PC-3 (cell line): ENCODE data around the gene GPR78. TPM values are rescaled to one million over a fixed set of nuclear protein-coding genes. Genes with fewer than 3 reads are reported as not detected.

Experiments used
- ATAC-seq: fragments of 200-7000 bp; cut with Tn5 transposase; 2 replicates; pipeline ENCODE4 v1.9.1; 2020; ENCODE audit warnings: mild to moderate bottlenecking, moderate library complexity
- BruUV-seq: library from RNA; stranded (reverse); fragments of 400-500 nt; replicated peaks from 2 replicates; lab custom pipeline; 2021; lab: Mats Ljungman, UMichigan
- CTCF ChIA-PET: fragments of 300-600 bp; sonication (Branson Sonifier 250); formaldehyde crosslinking; loops from one replicate; lab custom pipeline; 2022; ENCODE audit warnings: antibody characterized with exemption; lab: Charles Lee
- POLR2A ChIA-PET: fragments of 300-600 bp; sonication (Branson Sonifier 250); formaldehyde crosslinking; loops from one replicate; lab custom pipeline; 2022; ENCODE audit warnings: antibody characterized with exemption; ENCODE audit not compliant: unreplicated experiment; lab: Charles Lee
- DNase-seq: peaks from one replicate; pipeline ENCODE4 v3.0.0-alpha.2; 2015
- H2AFZ ChIP-seq: fragments of 300-600 bp; sonication (generic); 2 replicates; pipeline ENCODE4 v1.6.0; 2016; ENCODE audit warnings: antibody characterized with exemption, low read length
- H3F3A ChIP-seq: fragments of 300-600 bp; sonication (generic); one replicate; pipeline ENCODE4 v1.6.0; 2017; ENCODE audit warnings: antibody characterized with exemption, low read length, control low read depth, mild to moderate bottlenecking; ENCODE audit not compliant: unreplicated experiment
- H3K27ac ChIP-seq: fragments of 300-600 bp; sonication (generic); 2 replicates; pipeline ENCODE4 v1.5.1; 2016; ENCODE audit warnings: mild to moderate bottlenecking, low read length
- H3K27me3 ChIP-seq: fragments of 300-600 bp; sonication (generic); 2 replicates; pipeline ENCODE4 v1.6.1; 2016; ENCODE audit warnings: low read length, mixed read lengths
- H3K36me3 ChIP-seq: fragments of 300-600 bp; sonication (generic); 2 replicates; pipeline ENCODE4 v1.6.1; 2016; ENCODE audit warnings: low read depth, mixed run types, low read length, mixed read lengths
- H3K4me1 ChIP-seq: fragments of 300-600 bp; sonication (generic); 2 replicates; pipeline ENCODE4 v1.5.1; 2016; ENCODE audit warnings: low read length; ENCODE audit not compliant: insufficient read depth
- H3K4me2 ChIP-seq: fragments of 300-600 bp; sonication (generic); 2 replicates; pipeline ENCODE4 v1.6.0; 2016; ENCODE audit warnings: low read length
- H3K4me3 ChIP-seq: fragments of 300-600 bp; sonication (generic); 2 replicates; pipeline ENCODE4 v1.5.1; 2016; ENCODE audit warnings: mild to moderate bottlenecking, low read length, mixed read lengths
- H3K79me2 ChIP-seq: fragments of 300-600 bp; sonication (generic); 2 replicates; pipeline ENCODE4 v1.6.1; 2017; ENCODE audit warnings: low read length, mixed read lengths
- H3K9ac ChIP-seq: fragments of 300-600 bp; sonication (generic); 2 replicates; pipeline ENCODE4 v1.6.0; 2016; ENCODE audit warnings: mild to moderate bottlenecking, low read length
- H3K9me2 ChIP-seq: fragments of 300-600 bp; sonication (generic); replicated peaks from 2 replicates; pipeline ENCODE4 v1.6.1; 2016; ENCODE audit warnings: mixed run types, low read length, mixed read lengths
- H3K9me3 ChIP-seq: fragments of 300-600 bp; sonication (generic); 2 replicates; pipeline ENCODE4 v1.6.1; 2016; ENCODE audit warnings: low read length, mixed read lengths
- H4K20me1 ChIP-seq: fragments of 300-600 bp; sonication (generic); 2 replicates; pipeline ENCODE4 v1.6.1; 2016; ENCODE audit warnings: low read length, mixed read lengths
- EZH2 ChIP-seq: fragments of 300-600 bp; sonication (generic); IDR thresholded peaks from one replicate; pipeline ENCODE4 v1.6.1; 2017; ENCODE audit warnings: antibody characterized with exemption, mild to moderate bottlenecking, low read length; ENCODE audit not compliant: unreplicated experiment
- EZH2phosphoT487 ChIP-seq: fragments of 300-600 bp; sonication (generic); IDR thresholded peaks from 2 replicates; pipeline ENCODE4 v1.6.1; 2018; ENCODE audit warnings: mild to moderate bottlenecking, antibody characterized with exemption, low read length, borderline replicate concordance
- intact Hi-C: fragments of 100-400 bp; cut with micrococcal nuclease; formaldehyde crosslinking; loops from 2 replicates; pipeline ENCODE4 v1.9.0; 2023
- total RNA-seq: library from RNA; depleted of rRNA; stranded (reverse); fragments of >200 nt; gene quantifications from 2 replicates; pipeline ENCODE4 v1.2.3, GENCODE V29; 2014
- TF ChIP-seq, protein P1 (sequence below): fragments of 300-600 bp; sonication (generic); conservative IDR thresholded peaks from 2 replicates; pipeline ENCODE4 v1.5.1; 2017; ENCODE audit warnings: antibody characterized with exemption, low read depth, mild to moderate bottlenecking, low read length

GPR78 gene
- total RNA-seq, 1 experiment from 2014 or later, result 2.0 TPM

DNA sequence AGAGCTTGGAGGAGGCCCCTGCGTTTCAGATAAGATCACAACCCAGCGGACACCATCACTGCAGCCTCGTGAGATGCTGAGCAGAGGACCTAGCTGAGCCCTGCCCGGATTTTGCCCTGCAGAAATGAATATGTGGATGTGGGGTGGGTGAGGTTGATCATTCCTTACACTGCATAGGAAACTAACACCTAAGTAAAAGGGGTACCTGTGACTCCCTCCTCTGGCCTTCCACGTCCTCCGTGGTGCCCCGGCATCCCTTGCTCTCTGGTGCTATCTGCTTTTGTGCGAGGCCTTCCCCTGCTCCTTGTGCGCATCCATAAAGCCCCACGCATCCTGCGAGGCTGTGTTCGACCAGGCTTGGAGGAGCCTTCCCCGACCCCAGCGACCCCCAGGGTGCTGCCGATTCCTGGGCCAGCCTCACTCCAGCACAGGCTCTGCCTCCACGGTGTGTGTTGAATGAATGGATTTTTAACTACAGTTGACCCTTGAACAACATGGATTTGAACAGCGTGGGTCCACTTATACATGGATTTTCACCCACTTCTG is 25.6 kb upstream of the GPR78 start:
- TF ChIP-seq, protein P1, sequence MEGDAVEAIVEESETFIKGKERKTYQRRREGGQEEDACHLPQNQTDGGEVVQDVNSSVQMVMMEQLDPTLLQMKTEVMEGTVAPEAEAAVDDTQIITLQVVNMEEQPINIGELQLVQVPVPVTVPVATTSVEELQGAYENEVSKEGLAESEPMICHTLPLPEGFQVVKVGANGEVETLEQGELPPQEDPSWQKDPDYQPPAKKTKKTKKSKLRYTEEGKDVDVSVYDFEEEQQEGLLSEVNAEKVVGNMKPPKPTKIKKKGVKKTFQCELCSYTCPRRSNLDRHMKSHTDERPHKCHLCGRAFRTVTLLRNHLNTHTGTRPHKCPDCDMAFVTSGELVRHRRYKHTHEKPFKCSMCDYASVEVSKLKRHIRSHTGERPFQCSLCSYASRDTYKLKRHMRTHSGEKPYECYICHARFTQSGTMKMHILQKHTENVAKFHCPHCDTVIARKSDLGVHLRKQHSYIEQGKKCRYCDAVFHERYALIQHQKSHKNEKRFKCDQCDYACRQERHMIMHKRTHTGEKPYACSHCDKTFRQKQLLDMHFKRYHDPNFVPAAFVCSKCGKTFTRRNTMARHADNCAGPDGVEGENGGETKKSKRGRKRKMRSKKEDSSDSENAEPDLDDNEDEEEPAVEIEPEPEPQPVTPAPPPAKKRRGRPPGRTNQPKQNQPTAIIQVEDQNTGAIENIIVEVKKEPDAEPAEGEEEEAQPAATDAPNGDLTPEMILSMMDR, result no peak
- no peak for TF ChIP-seq EZH2
- no peak for TF ChIP-seq EZH2phosphoT487
- H3F3A ChIP-seq, result no peaks in the 10 kb centered on the region
- no peaks in the 10 kb centered on the region for H3K9me3 ChIP-seq
- H4K20me1 ChIP-seq, result no peaks in the 10 kb centered on the region
- ChIA-PET CTCF (no interaction called here), POLR2A (no interaction called here)
- H3K79me2 ChIP-seq, result no peaks in the 10 kb centered on the region
- no peak overlapping the region for H3K9ac ChIP-seq
- DNase-seq (no peak), ATAC-seq (no peak)
- intact Hi-C loops, result no loop called here
- H3K36me3 ChIP-seq, result no peaks in the 10 kb centered on the region
- H3K4me3 ChIP-seq, result no peak overlapping the region
- no peak overlapping the region for H3K27ac ChIP-seq
- no peak overlapping the region for H2AFZ ChIP-seq
- no peaks in the 10 kb centered on the region for H3K27me3 ChIP-seq
- H3K4me2 ChIP-seq, result no peak overlapping the region
- BruUV-seq, result no TSS peak
- H3K4me1 ChIP-seq, result peaks cover 34% of the 10 kb centered on the region
- no peaks in the 10 kb centered on the region for H3K9me2 ChIP-seq

DNA sequence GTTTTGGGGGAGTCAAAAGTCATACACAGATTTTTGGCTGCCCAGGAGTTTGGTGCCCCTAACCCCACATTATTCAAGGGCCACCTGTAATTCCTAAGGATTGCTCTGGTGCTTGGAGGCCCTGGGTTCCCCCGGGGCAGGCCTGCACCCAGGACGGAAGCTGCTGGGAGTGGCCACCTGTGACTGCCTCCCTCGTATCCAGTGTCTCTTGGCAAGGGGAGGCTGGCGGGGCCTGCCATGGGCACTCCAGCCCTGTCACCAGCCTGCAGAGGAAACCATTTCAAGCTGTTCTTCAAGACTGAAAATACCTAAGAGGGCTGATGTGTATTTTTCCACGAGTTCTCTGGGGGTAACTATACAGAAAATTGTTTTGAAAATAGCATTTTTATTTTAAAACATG is 24.5 kb upstream of the GPR78 start:
- Histone ChIP-seq H3K79me2 (no peaks in the 10 kb centered on the region), H3F3A (no peaks in the 10 kb centered on the region), H3K9ac (no peak overlapping the region), H3K4me1 (peaks cover 42% of the 10 kb centered on the region), H3K9me2 (no peaks in the 10 kb centered on the region), H3K4me2 (no peak overlapping the region), H3K4me3 (no peak overlapping the region), H4K20me1 (no peaks in the 10 kb centered on the region), H3K27ac (no peak overlapping the region), H2AFZ (no peak overlapping the region), H3K36me3 (no peaks in the 10 kb centered on the region), H3K9me3 (no peaks in the 10 kb centered on the region), H3K27me3 (no peaks in the 10 kb centered on the region)
- no TSS peak for BruUV-seq
- ChIA-PET CTCF (no interaction called here), POLR2A (interaction anchor here (0.6 kb wide), 1 partner anchor 8 kb away, joined by 4 read pairs; no protein-coding TSS in a partner anchor)
- DNase-seq (no peak), ATAC-seq (no peak)
- intact Hi-C loops, result no loop called here
- TF ChIP-seq EZH2phosphoT487, result no peak

DNA sequence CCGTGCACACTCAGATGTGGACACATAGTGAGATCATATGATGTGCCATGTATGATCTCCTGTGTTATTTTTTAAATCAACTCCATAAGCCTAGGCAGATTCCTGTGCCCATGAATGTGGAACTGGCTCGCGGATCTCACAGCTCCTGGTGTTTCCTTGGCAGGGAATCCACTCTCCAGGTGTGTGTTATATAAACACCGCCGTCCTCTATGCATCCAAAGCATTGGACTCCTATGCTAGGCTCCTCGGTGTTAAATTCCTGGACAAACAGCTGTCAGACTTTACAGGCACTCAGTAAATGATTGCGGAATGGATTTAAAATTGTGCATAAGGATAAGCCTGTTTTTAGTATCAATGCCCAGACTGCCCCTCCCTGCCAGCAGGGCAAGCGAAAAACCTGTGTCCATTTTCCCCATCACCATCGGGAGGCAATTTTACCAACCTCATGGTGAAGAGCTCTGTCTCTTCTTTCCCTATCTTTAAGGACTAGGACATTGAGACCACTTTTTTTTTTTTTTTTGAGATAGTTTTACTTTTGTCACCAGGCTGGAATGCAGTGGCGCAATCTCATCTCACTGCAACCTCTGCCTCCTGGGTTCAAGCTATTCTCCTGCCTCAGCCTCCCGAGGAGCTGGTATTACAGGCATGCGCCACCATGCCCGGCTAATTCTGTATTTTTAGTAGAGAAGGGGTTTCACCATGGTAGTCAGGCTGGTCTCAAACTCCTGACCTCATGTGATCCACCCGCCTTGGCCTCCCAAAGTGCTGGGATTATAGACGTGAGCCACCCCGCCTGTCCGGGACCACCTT is 23.6 kb upstream of the GPR78 start:
- Histone ChIP-seq H2AFZ (no peak overlapping the region), H3K4me3 (no peak overlapping the region), H3K4me1 (peaks cover 50% of the 10 kb centered on the region), H3K79me2 (no peaks in the 10 kb centered on the region), H3K27me3 (no peaks in the 10 kb centered on the region), H3K9me2 (no peaks in the 10 kb centered on the region), H3F3A (no peaks in the 10 kb centered on the region), H3K9ac (no peak overlapping the region), H3K36me3 (no peaks in the 10 kb centered on the region), H4K20me1 (no peaks in the 10 kb centered on the region), H3K9me3 (no peaks in the 10 kb centered on the region), H3K4me2 (no peak overlapping the region), H3K27ac (no peak overlapping the region)
- ATAC-seq, result no peak
- BruUV-seq, result no TSS peak
- ChIA-PET POLR2A (no interaction called here), CTCF (no interaction called here)
- no peak for DNase-seq
- intact Hi-C loops, result no loop called here
- TF ChIP-seq EZH2 (no peak), EZH2phosphoT487 (no peak)
- TF ChIP-seq, protein P1, result no peak
